Measurements from ENCODE around the gene WDR81.
"Not testable (repeated sequence)": the region's sequence is repeated elsewhere in the genome, so short reads cannot be mapped to it uniquely, and the experiment has no call there.

The WDR81 gene

DNA sequence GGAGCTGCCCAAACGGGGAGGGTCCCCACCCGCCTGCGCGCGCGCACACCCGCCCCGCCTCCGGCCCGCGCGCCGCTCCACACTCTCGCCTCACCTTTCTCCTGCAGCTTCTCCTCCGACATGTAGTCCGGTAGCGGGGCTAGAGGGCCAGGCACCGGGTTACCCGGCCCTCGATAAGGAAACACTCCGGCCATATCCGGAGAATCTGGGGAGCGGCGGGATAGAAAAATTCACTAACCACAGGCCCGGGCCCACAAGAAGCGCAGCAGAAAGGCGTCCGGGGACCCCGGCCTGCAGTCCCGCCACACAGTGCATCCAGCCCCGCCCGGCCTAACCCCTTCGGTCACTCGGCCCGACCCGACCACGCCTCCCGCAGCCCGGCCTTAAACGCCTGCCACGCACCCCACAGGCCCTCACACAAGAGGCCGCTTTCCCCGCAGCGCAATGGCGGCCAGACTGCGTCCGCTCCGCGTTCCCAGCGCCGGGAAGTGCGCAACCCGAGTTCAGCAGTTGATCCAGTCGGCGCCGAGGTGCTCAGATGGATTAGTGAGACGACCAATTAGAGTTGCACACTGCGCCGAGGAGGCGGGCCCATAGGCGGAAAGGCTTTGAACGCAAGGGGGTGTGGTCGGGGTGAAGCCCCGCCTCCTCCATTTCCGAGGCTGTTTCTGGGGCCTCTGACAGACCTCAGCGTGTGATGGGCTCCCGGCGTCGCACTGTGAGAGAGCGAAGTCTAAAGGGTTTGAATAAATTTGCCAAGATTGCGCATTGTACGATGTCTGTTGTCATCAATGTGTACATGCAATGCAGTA, 39.9 kb upstream of the WDR81 start, which contains the start of gene PRPF8:
TSS of gene PRPF8 (minus strand) at position 490 of the 812 bp plus-strand sequence. CDS start at position 194, 296 bp downstream.
- peaks cover 21% of the 10 kb centered on the region for H3K4me1 ChIP-seq (ENCODE audit: insufficient read depth, low read length, poor library complexity, severe bottlenecking)
- peaks cover 50% of the 10 kb centered on the region for H3K79me2 ChIP-seq (ENCODE audit: insufficient read depth, low read length)
- peak within 1 kb of the TSS; percentile 93 for H3K9ac ChIP-seq (ENCODE audit: low read depth, low read length, poor library complexity, severe bottlenecking)
- H2AFZ ChIP-seq (ENCODE audit: low read length) = peak within 1 kb of the TSS; percentile 83
- H3K36me3 ChIP-seq (ENCODE audit: insufficient read depth, low read length) = peaks cover 26% of the 10 kb centered on the region; the same call in 1 of the 2 replicates
- H3F3A ChIP-seq (ENCODE audit: low read depth) = no peaks in the 10 kb centered on the region
- H3K9me2 ChIP-seq (replicated peaks; ENCODE audit: low read depth, low read length) = no peaks in the 10 kb centered on the region
- peak within 1 kb of the TSS; percentile 100 for H3K4me2 ChIP-seq (ENCODE audit: low read depth, low read length, poor library complexity, severe bottlenecking)
- no peaks in the 10 kb centered on the region for H3K27me3 ChIP-seq (ENCODE audit: insufficient read depth, low read length, poor library complexity, severe bottlenecking)
- peak within 1 kb of the TSS; percentile 99 for H3K4me3 ChIP-seq (ENCODE audit: low read length, poor library complexity, severe bottlenecking)
- no peaks in the 10 kb centered on the region for H3K9me3 ChIP-seq (ENCODE audit: insufficient read depth, low read depth, low read length)
- H4K20me1 ChIP-seq (ENCODE audit: insufficient read depth, low read length, poor library complexity, severe bottlenecking) = peaks cover 48% of the 10 kb centered on the region
- TF ChIP-seq EZH2phosphoT487 (IDR thresholded peaks at IDR 0.05; ENCODE audit: borderline replicate concordance) = no peak
- TF ChIP-seq, protein P1, sequence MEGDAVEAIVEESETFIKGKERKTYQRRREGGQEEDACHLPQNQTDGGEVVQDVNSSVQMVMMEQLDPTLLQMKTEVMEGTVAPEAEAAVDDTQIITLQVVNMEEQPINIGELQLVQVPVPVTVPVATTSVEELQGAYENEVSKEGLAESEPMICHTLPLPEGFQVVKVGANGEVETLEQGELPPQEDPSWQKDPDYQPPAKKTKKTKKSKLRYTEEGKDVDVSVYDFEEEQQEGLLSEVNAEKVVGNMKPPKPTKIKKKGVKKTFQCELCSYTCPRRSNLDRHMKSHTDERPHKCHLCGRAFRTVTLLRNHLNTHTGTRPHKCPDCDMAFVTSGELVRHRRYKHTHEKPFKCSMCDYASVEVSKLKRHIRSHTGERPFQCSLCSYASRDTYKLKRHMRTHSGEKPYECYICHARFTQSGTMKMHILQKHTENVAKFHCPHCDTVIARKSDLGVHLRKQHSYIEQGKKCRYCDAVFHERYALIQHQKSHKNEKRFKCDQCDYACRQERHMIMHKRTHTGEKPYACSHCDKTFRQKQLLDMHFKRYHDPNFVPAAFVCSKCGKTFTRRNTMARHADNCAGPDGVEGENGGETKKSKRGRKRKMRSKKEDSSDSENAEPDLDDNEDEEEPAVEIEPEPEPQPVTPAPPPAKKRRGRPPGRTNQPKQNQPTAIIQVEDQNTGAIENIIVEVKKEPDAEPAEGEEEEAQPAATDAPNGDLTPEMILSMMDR (conservative IDR thresholded peaks at IDR 0.05; ENCODE audit: low read length) = no peak

GRCh38 chr17:1686086-1686485, 38.4 kb upstream of the WDR81 start:
- no peaks in the 10 kb centered on the region for H3F3A ChIP-seq (ENCODE audit: low read depth)
- peaks cover 11% of the 10 kb centered on the region; the same call in 1 of the 2 replicates for H3K36me3 ChIP-seq (ENCODE audit: insufficient read depth, low read length)
- H3K4me2 ChIP-seq (ENCODE audit: low read depth, low read length, poor library complexity, severe bottlenecking) = no peak overlapping the region
- H3K79me2 ChIP-seq (ENCODE audit: insufficient read depth, low read length) = peaks cover 35% of the 10 kb centered on the region
- H3K9me3 ChIP-seq (ENCODE audit: insufficient read depth, low read depth, low read length) = no peaks in the 10 kb centered on the region
- H3K9ac ChIP-seq (ENCODE audit: low read depth, low read length, poor library complexity, severe bottlenecking) = no peak overlapping the region
- no peak overlapping the region for H3K4me3 ChIP-seq (ENCODE audit: low read length, poor library complexity, severe bottlenecking)
- TF ChIP-seq EZH2phosphoT487 (IDR thresholded peaks at IDR 0.05; ENCODE audit: borderline replicate concordance) = no peak
- TF ChIP-seq, protein P1 (conservative IDR thresholded peaks at IDR 0.05; ENCODE audit: low read length) = no peak
- H3K27me3 ChIP-seq (ENCODE audit: insufficient read depth, low read length, poor library complexity, severe bottlenecking) = no peaks in the 10 kb centered on the region
- H3K4me1 ChIP-seq (ENCODE audit: insufficient read depth, low read length, poor library complexity, severe bottlenecking) = peaks cover 18% of the 10 kb centered on the region
- H3K9me2 ChIP-seq (replicated peaks; ENCODE audit: low read depth, low read length) = no peaks in the 10 kb centered on the region
- no peak overlapping the region for H2AFZ ChIP-seq (ENCODE audit: low read length)
- peaks cover 33% of the 10 kb centered on the region for H4K20me1 ChIP-seq (ENCODE audit: insufficient read depth, low read length, poor library complexity, severe bottlenecking)

DNA sequence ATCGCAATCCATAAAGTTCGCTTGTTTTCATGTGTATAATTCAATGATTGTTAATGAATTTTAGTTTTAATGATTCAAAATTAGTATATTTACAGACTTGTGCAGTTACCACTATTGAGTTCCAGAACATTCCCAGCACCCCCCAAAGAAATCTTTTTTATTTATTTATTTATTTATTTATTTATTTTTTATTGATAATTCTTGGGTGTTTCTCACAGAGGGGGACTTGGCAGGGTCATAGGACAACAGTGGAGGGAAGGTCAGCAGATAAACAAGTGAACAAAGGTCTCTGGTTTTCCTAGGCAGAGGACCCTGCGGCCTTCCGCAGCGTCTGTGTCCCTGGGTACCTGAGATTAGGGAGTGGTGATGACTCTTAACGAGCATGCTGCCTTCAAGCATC, 36.1 kb upstream of the WDR81 start:
- H3K9me3 ChIP-seq (ENCODE audit: insufficient read depth, low read depth, low read length); H3K9me2 ChIP-seq (replicated peaks; ENCODE audit: low read depth, low read length); H3F3A ChIP-seq (ENCODE audit: low read depth); H3K27me3 ChIP-seq (ENCODE audit: insufficient read depth, low read length, poor library complexity, severe bottlenecking); H3K4me3 ChIP-seq (ENCODE audit: low read length, poor library complexity, severe bottlenecking); H2AFZ ChIP-seq (ENCODE audit: low read length); H3K36me3 ChIP-seq (ENCODE audit: insufficient read depth, low read length); H3K4me2 ChIP-seq (ENCODE audit: low read depth, low read length, poor library complexity, severe bottlenecking); H3K4me1 ChIP-seq (ENCODE audit: insufficient read depth, low read length, poor library complexity, severe bottlenecking); H3K9ac ChIP-seq (ENCODE audit: low read depth, low read length, poor library complexity, severe bottlenecking): not testable (repeated sequence)
- Histone ChIP-seq H3K79me2 (ENCODE audit: insufficient read depth, low read length) (peaks cover 12% of the 10 kb centered on the region), H4K20me1 (ENCODE audit: insufficient read depth, low read length, poor library complexity, severe bottlenecking) (peaks cover 11% of the 10 kb centered on the region)
